Measurements from ENCODE around the gene MAP1LC3B2.

Gene MAP1LC3B2

DNA sequence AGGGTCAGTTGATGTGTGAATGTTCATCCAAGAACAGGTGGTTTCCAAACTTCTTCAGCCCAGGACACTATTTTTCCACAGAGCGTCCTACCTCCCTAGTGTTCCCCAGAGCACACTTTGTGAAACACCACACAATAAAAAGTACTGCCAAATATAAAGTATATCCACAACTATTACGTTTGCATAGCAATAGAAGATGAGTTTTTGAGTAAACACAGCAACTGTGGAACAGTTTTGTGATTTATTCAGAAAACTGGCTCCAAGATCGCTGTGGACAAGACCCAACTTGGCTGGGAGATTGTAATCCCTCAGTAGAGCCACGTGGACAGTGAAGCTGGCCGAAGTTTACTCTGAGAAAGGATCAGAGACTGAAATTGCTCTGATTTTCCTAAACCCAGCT is 14.5 kb upstream of the MAP1LC3B2 start:
- Histone ChIP-seq H3K4me1 (ENCODE audit: insufficient read depth, poor library complexity, severe bottlenecking) (no peaks in the 10 kb centered on the region), H3K27ac (ENCODE audit: poor library complexity, severe bottlenecking) (no peak overlapping the region), H3K36me3 (ENCODE audit: low read depth) (no peaks in the 10 kb centered on the region), H3K27me3 (ENCODE audit: insufficient read depth, poor library complexity, severe bottlenecking) (no peaks in the 10 kb centered on the region), H3K4me3 (ENCODE audit: severe bottlenecking) (no peak overlapping the region), H3K9me3 (ENCODE audit: severe bottlenecking) (no peaks in the 10 kb centered on the region)
- DNase-seq (ENCODE audit: low spot score) (no peak), ATAC-seq (ENCODE audit: low read depth) (no peak)
- TF ChIP-seq, protein P1, sequence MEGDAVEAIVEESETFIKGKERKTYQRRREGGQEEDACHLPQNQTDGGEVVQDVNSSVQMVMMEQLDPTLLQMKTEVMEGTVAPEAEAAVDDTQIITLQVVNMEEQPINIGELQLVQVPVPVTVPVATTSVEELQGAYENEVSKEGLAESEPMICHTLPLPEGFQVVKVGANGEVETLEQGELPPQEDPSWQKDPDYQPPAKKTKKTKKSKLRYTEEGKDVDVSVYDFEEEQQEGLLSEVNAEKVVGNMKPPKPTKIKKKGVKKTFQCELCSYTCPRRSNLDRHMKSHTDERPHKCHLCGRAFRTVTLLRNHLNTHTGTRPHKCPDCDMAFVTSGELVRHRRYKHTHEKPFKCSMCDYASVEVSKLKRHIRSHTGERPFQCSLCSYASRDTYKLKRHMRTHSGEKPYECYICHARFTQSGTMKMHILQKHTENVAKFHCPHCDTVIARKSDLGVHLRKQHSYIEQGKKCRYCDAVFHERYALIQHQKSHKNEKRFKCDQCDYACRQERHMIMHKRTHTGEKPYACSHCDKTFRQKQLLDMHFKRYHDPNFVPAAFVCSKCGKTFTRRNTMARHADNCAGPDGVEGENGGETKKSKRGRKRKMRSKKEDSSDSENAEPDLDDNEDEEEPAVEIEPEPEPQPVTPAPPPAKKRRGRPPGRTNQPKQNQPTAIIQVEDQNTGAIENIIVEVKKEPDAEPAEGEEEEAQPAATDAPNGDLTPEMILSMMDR (IDR thresholded peaks at IDR 0.05; ENCODE audit: poor library complexity, severe bottlenecking): no peak

DNA sequence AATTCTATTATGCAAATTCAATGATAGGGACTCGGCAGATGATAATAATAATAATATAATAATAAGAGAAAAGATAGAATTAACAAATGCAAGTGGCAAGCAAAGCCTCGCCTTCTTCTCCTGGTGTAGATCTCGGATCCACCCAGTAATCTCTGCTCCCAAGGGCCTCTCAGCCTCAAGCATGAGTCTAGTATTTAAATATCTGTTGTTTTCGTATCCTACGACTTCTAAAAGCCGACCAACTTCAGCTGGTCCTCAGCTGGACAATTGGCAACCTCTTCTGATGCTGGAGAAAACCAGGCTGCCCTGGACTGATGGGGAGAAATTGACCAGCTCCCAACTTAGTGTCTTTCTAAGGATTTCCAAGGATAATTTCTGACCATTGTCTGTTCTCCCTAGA is 14.0 kb upstream of the MAP1LC3B2 start:
- Histone ChIP-seq H3K27ac (ENCODE audit: poor library complexity, severe bottlenecking) (no peak overlapping the region), H3K9me3 (ENCODE audit: severe bottlenecking) (no peaks in the 10 kb centered on the region), H3K4me3 (ENCODE audit: severe bottlenecking) (no peak overlapping the region), H3K36me3 (ENCODE audit: low read depth) (no peaks in the 10 kb centered on the region), H3K4me1 (ENCODE audit: insufficient read depth, poor library complexity, severe bottlenecking) (no peaks in the 10 kb centered on the region), H3K27me3 (ENCODE audit: insufficient read depth, poor library complexity, severe bottlenecking) (no peaks in the 10 kb centered on the region)
- ATAC-seq (ENCODE audit: low read depth) (no peak), DNase-seq (ENCODE audit: low spot score) (no peak)
- TF ChIP-seq, protein P1 (IDR thresholded peaks at IDR 0.05; ENCODE audit: poor library complexity, severe bottlenecking): no peak

DNA sequence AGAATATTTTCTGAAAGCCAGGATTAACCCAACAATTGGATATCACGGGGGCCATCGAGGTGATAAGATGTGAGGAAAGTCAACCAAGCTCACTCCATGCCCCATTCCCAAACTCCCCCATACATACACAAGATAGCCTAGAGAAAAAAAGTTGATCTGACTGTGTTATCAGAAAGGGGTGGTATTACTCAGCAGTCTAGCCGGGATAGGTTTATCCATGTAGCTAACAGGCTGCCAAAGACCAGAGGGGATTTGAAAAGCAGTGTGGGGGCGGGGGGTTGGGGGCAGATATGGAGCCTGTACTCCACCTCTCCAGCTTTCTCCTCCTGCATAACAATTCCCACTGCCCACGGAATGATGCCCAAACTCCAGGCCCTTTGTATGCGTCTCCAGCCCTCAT is 13.2 kb upstream of the MAP1LC3B2 start:
- no peaks in the 10 kb centered on the region for H3K36me3 ChIP-seq (ENCODE audit: low read depth)
- no peaks in the 10 kb centered on the region for H3K4me1 ChIP-seq (ENCODE audit: insufficient read depth, poor library complexity, severe bottlenecking)
- ATAC-seq (ENCODE audit: low read depth) (no peak), DNase-seq (ENCODE audit: low spot score) (no peak)
- TF ChIP-seq, protein P1 (IDR thresholded peaks at IDR 0.05; ENCODE audit: poor library complexity, severe bottlenecking): no peak
- H3K27me3 ChIP-seq (ENCODE audit: insufficient read depth, poor library complexity, severe bottlenecking): no peaks in the 10 kb centered on the region
- H3K27ac ChIP-seq (ENCODE audit: poor library complexity, severe bottlenecking): no peak overlapping the region
- no peaks in the 10 kb centered on the region for H3K9me3 ChIP-seq (ENCODE audit: severe bottlenecking)
- H3K4me3 ChIP-seq (ENCODE audit: severe bottlenecking): no peak overlapping the region

DNA sequence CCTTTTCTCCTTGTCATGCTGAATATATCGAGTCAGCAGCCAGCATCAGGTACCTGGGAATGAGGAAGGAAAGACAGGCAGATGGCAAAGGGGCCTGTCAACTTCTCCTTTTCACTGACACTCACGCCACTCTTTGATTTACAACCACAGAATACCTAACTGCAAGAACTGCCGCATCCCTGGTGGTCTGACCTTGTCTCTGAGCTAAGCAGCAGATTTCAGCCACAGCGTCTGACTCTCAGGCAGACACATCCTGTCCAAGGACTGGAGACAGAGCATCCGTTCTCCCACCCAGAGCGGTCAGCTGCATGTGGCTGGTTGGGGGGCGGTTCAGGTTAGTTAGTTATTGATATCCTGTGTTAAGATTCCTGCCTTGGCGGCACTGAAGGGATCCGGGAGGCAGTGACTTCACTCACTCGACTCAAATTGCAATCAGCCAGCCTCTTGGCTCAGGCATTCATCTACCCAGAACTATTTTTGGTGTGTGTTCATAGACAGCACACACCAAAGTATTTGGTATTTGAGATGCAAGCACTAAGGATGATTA is 11.2 kb upstream of the MAP1LC3B2 start:
- peaks cover 7% of the 10 kb centered on the region for H3K4me1 ChIP-seq (ENCODE audit: insufficient read depth, poor library complexity, severe bottlenecking)
- TF ChIP-seq, protein P1 (IDR thresholded peaks at IDR 0.05; ENCODE audit: poor library complexity, severe bottlenecking): no peak
- DNase-seq (ENCODE audit: low spot score) (no peak), ATAC-seq (ENCODE audit: low read depth) (no peak)
- no peak overlapping the region for H3K27ac ChIP-seq (ENCODE audit: poor library complexity, severe bottlenecking)
- no peak overlapping the region for H3K4me3 ChIP-seq (ENCODE audit: severe bottlenecking)
- no peaks in the 10 kb centered on the region for H3K36me3 ChIP-seq (ENCODE audit: low read depth)
- H3K27me3 ChIP-seq (ENCODE audit: insufficient read depth, poor library complexity, severe bottlenecking): no peaks in the 10 kb centered on the region
- H3K9me3 ChIP-seq (ENCODE audit: severe bottlenecking): no peaks in the 10 kb centered on the region

DNA sequence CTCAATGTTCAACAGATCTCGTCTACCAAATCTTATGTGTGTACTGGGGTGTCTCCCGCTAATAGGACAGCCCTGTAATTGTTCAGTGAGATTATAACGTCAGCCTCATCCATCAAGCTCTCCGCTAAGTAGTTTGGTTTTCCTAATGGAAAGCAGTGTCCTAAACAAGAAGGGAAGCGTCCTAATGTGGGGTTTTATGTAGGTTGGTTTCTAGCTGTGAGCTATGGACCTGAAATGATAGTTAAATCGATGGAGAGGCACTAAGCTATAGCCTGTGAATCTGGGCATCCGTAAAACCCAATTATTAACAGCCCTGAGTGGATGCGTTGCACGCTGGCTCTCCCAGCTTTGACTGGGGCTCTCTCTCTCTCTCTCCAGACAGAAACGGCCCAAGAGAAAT is 9.2 kb upstream of the MAP1LC3B2 start:
- TF ChIP-seq, protein P1 (IDR thresholded peaks at IDR 0.05; ENCODE audit: poor library complexity, severe bottlenecking): no peak
- no peak overlapping the region for H3K4me3 ChIP-seq (ENCODE audit: severe bottlenecking)
- no peaks in the 10 kb centered on the region for H3K36me3 ChIP-seq (ENCODE audit: low read depth)
- H3K27ac ChIP-seq (ENCODE audit: poor library complexity, severe bottlenecking): no peak overlapping the region
- ATAC-seq (ENCODE audit: low read depth): no peak
- no peaks in the 10 kb centered on the region for H3K27me3 ChIP-seq (ENCODE audit: insufficient read depth, poor library complexity, severe bottlenecking)
- H3K4me1 ChIP-seq (ENCODE audit: insufficient read depth, poor library complexity, severe bottlenecking): peaks cover 7% of the 10 kb centered on the region
- no peaks in the 10 kb centered on the region for H3K9me3 ChIP-seq (ENCODE audit: severe bottlenecking)
- DNase-seq (ENCODE audit: low spot score): no peak
